Hepatocyte (in vitro differentiated cells): Measurements from ENCODE around the gene RBL1.

Source experiments
- EZH2phosphoT487 ChIP-seq: fragments of 200-600 bp; sonication (generic); IDR thresholded peaks from one replicate; pipeline ENCODE4 v1.6.1; 2018; ENCODE audit warnings: antibody characterized with exemption, mild to moderate bottlenecking, low read depth, moderate library complexity; ENCODE audit not compliant: unreplicated experiment, severe bottlenecking
- TF ChIP-seq, protein P1 (sequence below): fragments of 200-600 bp; sonication (generic); IDR thresholded peaks from 2 replicates; pipeline ENCODE4 v1.5.1; 2016; ENCODE audit warnings: antibody characterized with exemption, mild to moderate bottlenecking; ENCODE audit not compliant: poor library complexity

- TF ChIP-seq, protein P1, sequence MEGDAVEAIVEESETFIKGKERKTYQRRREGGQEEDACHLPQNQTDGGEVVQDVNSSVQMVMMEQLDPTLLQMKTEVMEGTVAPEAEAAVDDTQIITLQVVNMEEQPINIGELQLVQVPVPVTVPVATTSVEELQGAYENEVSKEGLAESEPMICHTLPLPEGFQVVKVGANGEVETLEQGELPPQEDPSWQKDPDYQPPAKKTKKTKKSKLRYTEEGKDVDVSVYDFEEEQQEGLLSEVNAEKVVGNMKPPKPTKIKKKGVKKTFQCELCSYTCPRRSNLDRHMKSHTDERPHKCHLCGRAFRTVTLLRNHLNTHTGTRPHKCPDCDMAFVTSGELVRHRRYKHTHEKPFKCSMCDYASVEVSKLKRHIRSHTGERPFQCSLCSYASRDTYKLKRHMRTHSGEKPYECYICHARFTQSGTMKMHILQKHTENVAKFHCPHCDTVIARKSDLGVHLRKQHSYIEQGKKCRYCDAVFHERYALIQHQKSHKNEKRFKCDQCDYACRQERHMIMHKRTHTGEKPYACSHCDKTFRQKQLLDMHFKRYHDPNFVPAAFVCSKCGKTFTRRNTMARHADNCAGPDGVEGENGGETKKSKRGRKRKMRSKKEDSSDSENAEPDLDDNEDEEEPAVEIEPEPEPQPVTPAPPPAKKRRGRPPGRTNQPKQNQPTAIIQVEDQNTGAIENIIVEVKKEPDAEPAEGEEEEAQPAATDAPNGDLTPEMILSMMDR = no peak
- TF ChIP-seq EZH2phosphoT487 = no peak
Observed at GRCh38 chr20:36969478-36970186, 126.2 kb downstream of the RBL1 start.
